K562 (cell line): ENCODE data around the gene PDIA4. TPM values are rescaled to one million over a fixed set of nuclear protein-coding genes. Genes with fewer than 3 reads are reported as not detected.
A peak's percentile ranks its signal among the peaks of the same experiment; 100 is the strongest.

Experiments
- ATAC-seq: fragments of 200-7000 bp; cut with Tn5 transposase; 3 replicates; pipeline ENCODE4 v1.9.1; 2020; ENCODE audit warnings: moderate library complexity
- BruUV-seq: library from RNA; stranded (reverse); fragments of 400-500 nt; replicated peaks from 2 replicates; lab custom pipeline; 2021; lab: Mats Ljungman, UMichigan
- CTCF ChIA-PET: fragments of 300-600 bp; formaldehyde crosslinking; extraction: SDS; loops from one replicate; lab custom pipeline; 2021; ENCODE audit warnings: low intra/inter-chr PET ratio; lab: Yijun Ruan, JAX
- POLR2A ChIA-PET: fragments of 300-600, 350-650 bp; sonication (Branson Sonifier 250); formaldehyde crosslinking; extraction: SDS; loops from one replicate; lab custom pipeline; 2021; ENCODE audit warnings: antibody characterized with exemption, inconsistent platforms; lab: Yijun Ruan, JAX
- DNase-seq, 4 experiments: peaks; one replicate each; pipeline versions ENCODE4 v3.0.0 to v3.0.0-alpha.2; 2011 to 2018; ENCODE audit warnings: low spot score in 3 of 4, mixed read lengths in 3 of 4; ENCODE audit errors: extremely low read depth in 1 of 4
- FAIRE-seq: peaks from 2 replicates; lab custom pipeline; 2011; peaks lifted over from hg19 to GRCh38; lab: Jason Lieb, UNC
- H2AFZ ChIP-seq: 2 replicates; pipeline ENCODE4 v1.6.0; 2011; ENCODE audit warnings: low read depth, low read length, control low read depth, inconsistent platforms
- H3K27ac ChIP-seq: fragments of 200-600 bp; 3 replicates; pipeline ENCODE4 v1.8.0; 2011; ENCODE audit warnings: low read depth, mild to moderate bottlenecking, control low read depth, inconsistent platforms, low read length, moderate library complexity, mixed read lengths; ENCODE audit errors: extremely low read depth
- H3K27me3 ChIP-seq, 2 experiments: fragments of 300-600 bp in 1 of 2; 2 replicates in 1 of 2; 3 replicates in 1 of 2; pipeline versions ENCODE4 v1.6.0 to v1.8.0; 2011; ENCODE audit warnings: inconsistent platforms in 2 of 2, low read length in 2 of 2, mild to moderate bottlenecking in 1 of 2, mixed read lengths in 1 of 2, moderate library complexity in 1 of 2; ENCODE audit not compliant: control insufficient read depth in 2 of 2, insufficient read depth in 2 of 2
- H3K36me3 ChIP-seq: fragments of 300-600 bp; 3 replicates; pipeline ENCODE4 v1.8.0; 2011; ENCODE audit warnings: mild to moderate bottlenecking, low read length, inconsistent platforms; ENCODE audit not compliant: control insufficient read depth, insufficient read depth
- H3K4me1 ChIP-seq, 2 experiments: fragments of 200-600 bp in 1 of 2; replicated peaks in 1 of 2; 2 replicates in 1 of 2; 3 replicates in 1 of 2; pipeline versions ENCODE4 v1.5.1 to v1.8.0; 2011; ENCODE audit warnings: inconsistent platforms in 2 of 2, low read length in 2 of 2, mild to moderate bottlenecking in 1 of 2, mixed read lengths in 1 of 2, moderate library complexity in 1 of 2; ENCODE audit not compliant: control insufficient read depth in 2 of 2, insufficient read depth in 2 of 2
- H3K4me2 ChIP-seq: 2 replicates; pipeline ENCODE4 v1.6.1; 2011; ENCODE audit warnings: low read length, control low read depth, inconsistent platforms, mixed read lengths; ENCODE audit not compliant: insufficient read depth
- H3K4me3 ChIP-seq: fragments of 200-600 bp; sonication (generic), shearing (Covaris generic); 2 replicates; pipeline ENCODE4 v1.5.1; 2016; ENCODE audit warnings: control low read depth, inconsistent platforms
- H3K79me2 ChIP-seq: fragments of 200-600 bp; 3 replicates; pipeline ENCODE4 v1.8.0; 2011; ENCODE audit warnings: low read length, inconsistent platforms; ENCODE audit not compliant: control insufficient read depth, insufficient read depth
- H3K9ac ChIP-seq, 2 experiments: 2 replicates each; pipeline versions ENCODE4 v1.6.0 to v1.6.1; 2011; ENCODE audit warnings: low read depth in 2 of 2, low read length in 2 of 2, control low read depth in 1 of 2, inconsistent platforms in 1 of 2, mild to moderate bottlenecking in 1 of 2, mixed read lengths in 1 of 2; ENCODE audit not compliant: insufficient read depth in 1 of 2
- H3K9me1 ChIP-seq: one replicate; pipeline ENCODE4 v1.6.0; 2011; ENCODE audit warnings: inconsistent platforms, mild to moderate bottlenecking, low read length, moderate library complexity; ENCODE audit not compliant: control insufficient read depth, insufficient read depth
- H3K9me3 ChIP-seq: replicated peaks from 2 replicates; pipeline ENCODE4 v1.5.1; 2011; ENCODE audit warnings: low read depth, low read length, inconsistent platforms; ENCODE audit not compliant: control insufficient read depth, insufficient read depth
- H4K20me1 ChIP-seq: replicated peaks from 2 replicates; pipeline ENCODE4 v1.6.1; 2011; ENCODE audit warnings: low read length, inconsistent platforms, mixed read lengths; ENCODE audit not compliant: control insufficient read depth, insufficient read depth
- CEBPG ChIP-seq, 3 experiments: fragments of 200-800 bp in 1 of 3; sonication (Bioruptor generic) in 1 of 3; sonication (generic) in 1 of 3; formaldehyde crosslinking in 1 of 3; IDR thresholded peaks in 2 of 3; conservative IDR thresholded peaks in 1 of 3; 2 replicates each; pipeline versions ENCODE4 v1.6.1 to v1.8.0; 2016 to 2022; ENCODE audit warnings: missing compliant biosample characterization in 2 of 3, missing genetic modification characterization in 2 of 3, mild to moderate bottlenecking in 1 of 3, missing genetic modification reagents in 1 of 3
- HOMEZ ChIP-seq: fragments of 250-450 bp; sonication (Bioruptor Pico); IDR thresholded peaks from 2 replicates; pipeline ENCODE4 v1.4.0; 2020; ENCODE audit warnings: mild to moderate bottlenecking, moderate library complexity
- TRIM24 ChIP-seq, 2 experiments: fragments of 450-650 bp; IDR thresholded peaks; 2 replicates each; pipeline ENCODE4 v1.6.1; 2016
- WGBS: fragments of 100-300 bp; shearing (Covaris generic); methylation state at CpG from one replicate; pipeline ENCODE4 v1.1.6; 2016; ENCODE audit warnings: low coverage, mixed read lengths; ENCODE audit not compliant: insufficient coverage; ENCODE audit errors: missing lambda C conversion rate; 5-methylcytosine and 5-hydroxymethylcytosine counted together
- in situ Hi-C: fragments of 300-500 bp; cut with MboI; formaldehyde crosslinking; loops from 4 replicates; pipeline ENCODE4 v1.15.0; 2018; ENCODE audit warnings: inconsistent platforms, mixed read lengths
- intact Hi-C: fragments of 100-400 bp; cut with micrococcal nuclease; formaldehyde crosslinking; loops from 2 replicates; pipeline ENCODE4 v1.14.2; 2022
- polyA plus RNA-seq, 8 experiments: library from polyadenylated mRNA; depleted of rRNA in 4 of 8; stranded (reverse) in 5 of 8; unstranded in 3 of 8; fragments of >200 nt; fragmentation: Nextera tagmentation in 2 of 8; fragmentation: Illumina TruSeq in 1 of 8; extraction: Ambion mirVana in 2 of 8; extraction: Trizol in 1 of 8; gene quantifications; 2 replicates each; pipeline versions ENCODE4 v1.2.1 to v1.2.3, GENCODE V29; 2011 to 2014; ENCODE audit warnings: inconsistent platforms in 1 of 8, missing spikeins in 1 of 8
- total RNA-seq, 7 experiments: library from RNA; depleted of rRNA in 6 of 7; stranded (reverse); fragments of >200 nt in 6 of 7; fragmentation: Illumina TruSeq in 2 of 7; extraction: Trizol in 2 of 7; gene quantifications; 2 replicates each; pipeline versions ENCODE4 v1.2.1 to v1.2.3, GENCODE V29; 2011 to 2021; ENCODE audit warnings: low replicate concordance in 1 of 7

The PDIA4 gene
- total and polyA plus RNA-seq, 9 of the 15 experiments (the other 6 are each of a cell fraction or from before 2014, with no cell fraction given): 9.1 to 175 (median 146) TPM

GRCh38 chr7:149077594-149077993 is 49.3 kb upstream of the PDIA4 start:
- POLR2A ChIA-PET: interaction anchor here (0.7 kb wide), 1 partner anchor 545 kb away, joined by 3 read pairs; no protein-coding TSS in a partner anchor
- Histone ChIP-seq H3K79me2 (no peaks in the 10 kb centered on the region), H3K27ac (no peak overlapping the region), H3K9ac (no peak overlapping the region), H4K20me1 (no peaks in the 10 kb centered on the region), H2AFZ (no peak overlapping the region), H3K4me2 (no peak overlapping the region), H3K4me3 (no peak overlapping the region), H3K4me1 (no peaks in the 10 kb centered on the region), H3K9me3 (0 out of 2 replicates have a peak, but pooled peaks cover 3% of the 10 kb centered on the region), H3K27me3 (no peaks in the 10 kb centered on the region), H3K36me3 (peaks cover 22% of the 10 kb centered on the region; the same call in 2 of the 3 replicates), H3K9me1 (no peaks in the 10 kb centered on the region)
- ATAC-seq: no peak
- WGBS: 70% methylated on average over 6 of the region's 9 CpGs
- TF ChIP-seq CEBPG (CRISPR knock-in tag; IDR thresholded peaks at IDR 0.05) (peak; percentile 52; the same call in 1 of the 2 replicates), CEBPG (tag; conservative IDR thresholded peaks at IDR 0.05 in 1 of 2, IDR thresholded peaks at IDR 0.05 in 1 of 2) (no peak), TRIM24 (IDR thresholded peaks at IDR 0.05) (peak; percentile 53 to 70; a peak in 2 of 4 replicates), HOMEZ (CRISPR knock-in tag) (no peak)
- DNase-seq: no peak
- in situ Hi-C loops: no loop called here
- FAIRE-seq: no peak
- CTCF ChIA-PET: no interaction called here
- BruUV-seq: no TSS peak
- intact Hi-C loops: loop anchor here (10.0 kb wide), 1 partner anchor 503 kb away; no protein-coding TSS in a partner anchor
